Neuronal stem cell (in vitro differentiated cells): Measurements from ENCODE around the gene OR2K2.
A peak's percentile ranks its signal among the peaks of the same experiment; 100 is the strongest.

Experiments used
- DNase-seq: peaks from one replicate; pipeline ENCODE4 v3.0.0-alpha.2; 2013; ENCODE audit warnings: low spot score
- H2AFZ ChIP-seq: one replicate; pipeline ENCODE4 v1.6.1; 2013; ENCODE audit warnings: mild to moderate bottlenecking, low read length, inconsistent platforms
- H2AK5ac ChIP-seq: 2 replicates; pipeline ENCODE4 v1.6.1; 2013; ENCODE audit warnings: low read depth, mild to moderate bottlenecking, inconsistent platforms, low read length, moderate library complexity, mixed read lengths
- H2BK120ac ChIP-seq: 2 replicates; pipeline ENCODE4 v1.6.1; 2013; ENCODE audit warnings: low read depth, mild to moderate bottlenecking, inconsistent platforms, low read length, moderate library complexity, mixed read lengths
- H2BK12ac ChIP-seq: one replicate; pipeline ENCODE4 v1.6.1; 2013; ENCODE audit warnings: low read length, inconsistent platforms
- H2BK15ac ChIP-seq: 2 replicates; pipeline ENCODE4 v1.6.1; 2013; ENCODE audit warnings: mild to moderate bottlenecking, low read length, inconsistent platforms, mixed read lengths
- H2BK5ac ChIP-seq: one replicate; pipeline ENCODE4 v1.6.1; 2013; ENCODE audit warnings: inconsistent platforms, mild to moderate bottlenecking, low read length, moderate library complexity
- H3K14ac ChIP-seq: one replicate; pipeline ENCODE4 v1.6.1; 2013; ENCODE audit warnings: low read length, inconsistent platforms
- H3K18ac ChIP-seq: 2 replicates; pipeline ENCODE4 v1.6.1; 2013; ENCODE audit warnings: low read length, inconsistent platforms
- H3K23ac ChIP-seq: 2 replicates; pipeline ENCODE4 v1.6.1; 2013; ENCODE audit warnings: low read depth, mild to moderate bottlenecking, mixed read lengths, low read length, inconsistent platforms; ENCODE audit not compliant: poor library complexity
- H3K27ac ChIP-seq: replicated peaks from 3 replicates; pipeline ENCODE4 v1.5.1; 2013; ENCODE audit warnings: low read length, inconsistent platforms
- H3K27me3 ChIP-seq, 3 experiments: 2 replicates each; pipeline ENCODE4 v1.6.1; 2013; ENCODE audit warnings: low read length in 3 of 3, mild to moderate bottlenecking in 2 of 3, inconsistent platforms in 1 of 3, low read depth in 1 of 3, mixed read lengths in 1 of 3, moderate library complexity in 1 of 3; ENCODE audit not compliant: control insufficient read depth in 3 of 3, insufficient read depth in 3 of 3
- H3K36me3 ChIP-seq, 2 donors: replicated peaks in 1 of 2; 2 replicates each; pipeline ENCODE4 v1.6.1; 2013; ENCODE audit warnings: low read length in 2 of 2; ENCODE audit not compliant: control insufficient read depth in 2 of 2, insufficient read depth in 2 of 2
- H3K4ac ChIP-seq: 2 replicates; pipeline ENCODE4 v1.6.1; 2013; ENCODE audit warnings: inconsistent platforms, mild to moderate bottlenecking, low read length, moderate library complexity
- H3K4me1 ChIP-seq, 2 donors: 1 replicate in 1 of 2; 2 replicates in 1 of 2; pipeline ENCODE4 v1.6.1; 2013; ENCODE audit warnings: low read length in 2 of 2, low read depth in 1 of 2; ENCODE audit not compliant: control insufficient read depth in 2 of 2, insufficient read depth in 1 of 2
- H3K4me2 ChIP-seq: one replicate; pipeline ENCODE4 v1.6.1; 2013; ENCODE audit warnings: mild to moderate bottlenecking, low read length, inconsistent platforms; ENCODE audit not compliant: insufficient read depth, poor library complexity, severe bottlenecking
- H3K4me3 ChIP-seq, 2 donors: 2 replicates each; pipeline ENCODE4 v1.5.1; 2013; ENCODE audit warnings: low read length in 2 of 2, mild to moderate bottlenecking in 2 of 2, inconsistent platforms in 1 of 2, moderate library complexity in 1 of 2
- H3K79me1 ChIP-seq: one replicate; pipeline ENCODE4 v1.6.1; 2013; ENCODE audit warnings: low read depth, mild to moderate bottlenecking, inconsistent platforms, low read length, moderate library complexity
- H3K9ac ChIP-seq: one replicate; pipeline ENCODE4 v1.6.1; 2013; ENCODE audit warnings: mild to moderate bottlenecking, low read depth, low read length, inconsistent platforms; ENCODE audit not compliant: poor library complexity
- H3K9me3 ChIP-seq, 2 donors: replicated peaks in 1 of 2; 2 replicates each; pipeline versions ENCODE3 to v1.6.1; 2013; ENCODE audit warnings: low read length in 2 of 2, mild to moderate bottlenecking in 2 of 2, inconsistent platforms in 1 of 2, low read depth in 1 of 2, mixed read lengths in 1 of 2, moderate library complexity in 1 of 2; ENCODE audit not compliant: control insufficient read depth in 2 of 2, insufficient read depth in 1 of 2
- H4K8ac ChIP-seq: one replicate; pipeline ENCODE4 v1.6.1; 2013; ENCODE audit warnings: low read depth, mild to moderate bottlenecking, inconsistent platforms, low read length, moderate library complexity
- H4K91ac ChIP-seq: one replicate; pipeline ENCODE4 v1.6.1; 2013; ENCODE audit warnings: low read length, low read depth, mild to moderate bottlenecking, inconsistent platforms; ENCODE audit not compliant: poor library complexity
- WGBS, 2 donors: extraction: QIAGEN DNeasy Blood & Tissue Kit; methylation state at CpG; one replicate each; pipeline ENCODE4 v1.1.7; 2013; ENCODE audit warnings: missing lambda C conversion rate in 2 of 2, mixed read lengths in 1 of 2; ENCODE audit not compliant: insufficient read length in 2 of 2, insufficient replicate concordance in 1 of 2; ENCODE audit errors: extremely low coverage in 2 of 2; 5-methylcytosine and 5-hydroxymethylcytosine counted together

Gene OR2K2

DNA sequence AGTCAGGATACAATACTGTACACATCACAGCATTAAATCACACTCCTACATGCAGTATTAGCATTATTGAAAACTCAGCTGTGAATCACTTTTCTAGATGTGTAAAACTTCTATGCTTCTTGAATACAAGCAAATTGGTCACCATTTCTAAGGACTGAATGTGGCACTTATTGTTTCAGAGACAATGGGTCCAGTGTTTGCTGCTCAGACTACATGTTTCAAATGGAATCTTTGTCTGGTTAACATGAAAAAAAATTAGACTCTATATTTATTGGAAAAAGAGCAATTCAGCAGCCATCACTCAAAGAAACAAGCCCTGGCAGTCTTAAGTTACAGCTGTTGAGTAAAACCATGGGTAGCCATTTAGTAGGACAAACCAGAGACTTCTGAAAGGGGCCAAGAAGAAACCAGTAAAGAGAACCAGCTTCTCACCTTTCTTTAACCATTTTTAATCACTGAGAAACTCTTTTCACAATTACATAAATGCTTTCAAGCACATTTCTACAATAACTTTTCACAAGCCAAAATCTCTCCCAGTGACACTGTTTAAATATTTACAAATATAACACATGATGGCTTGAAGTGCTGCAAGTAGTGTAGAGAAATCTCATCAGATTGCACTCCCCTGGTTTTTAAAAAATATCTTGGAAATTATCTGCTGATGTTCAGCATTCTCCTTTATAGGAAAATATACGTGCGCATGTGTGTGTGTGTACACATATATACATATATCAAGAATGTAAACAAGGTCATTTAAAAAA, 35.2 kb downstream of the OR2K2 start:
- no peak overlapping the region for H2BK15ac ChIP-seq
- WGBS, 2 donors = no CpG with 5 or more reads among the region's 2 CpGs
- H3K9ac ChIP-seq = no peak overlapping the region
- peaks cover 0 to 5% of the 10 kb centered on the region in 2 donors for H3K9me3 ChIP-seq
- H3K27ac ChIP-seq = no peak overlapping the region
- no peak overlapping the region for H4K91ac ChIP-seq
- H3K14ac ChIP-seq = no peak overlapping the region
- no peak overlapping the region for H3K4ac ChIP-seq
- no peak overlapping the region for H2BK120ac ChIP-seq
- H2BK12ac ChIP-seq = no peak overlapping the region
- peaks cover 2 to 6% of the 10 kb centered on the region in 2 donors for H3K4me1 ChIP-seq
- no peak for DNase-seq
- H3K4me3 ChIP-seq = no peak overlapping the region
- H2AFZ ChIP-seq = no peak overlapping the region
- H2AK5ac ChIP-seq = no peak overlapping the region
- no peak overlapping the region for H2BK5ac ChIP-seq
- no peaks in the 10 kb centered on the region for H3K27me3 ChIP-seq
- no peak overlapping the region for H4K8ac ChIP-seq
- no peaks in the 10 kb centered on the region for H3K79me1 ChIP-seq
- H3K18ac ChIP-seq = no peak overlapping the region
- no peak overlapping the region for H3K4me2 ChIP-seq
- no peak overlapping the region for H3K23ac ChIP-seq
- no peaks in the 10 kb centered on the region for H3K36me3 ChIP-seq

DNA sequence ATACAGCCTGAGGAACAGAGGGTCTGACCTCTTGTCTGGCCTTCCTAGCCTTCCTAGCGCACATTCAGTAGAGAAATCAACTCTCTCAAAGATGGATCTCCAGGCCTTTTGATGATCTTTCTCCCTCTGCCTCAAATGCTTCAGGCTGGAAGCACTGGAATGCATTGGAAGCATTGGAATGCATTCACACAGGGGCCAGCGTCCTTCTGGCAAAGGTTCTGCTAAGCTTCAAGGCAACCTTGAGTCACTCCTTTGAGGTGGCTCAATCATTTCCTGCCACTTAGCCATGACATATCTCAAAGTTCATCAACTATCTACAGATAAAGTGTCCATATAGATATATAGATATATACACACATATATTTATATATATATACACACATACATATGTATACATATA, 42.9 kb downstream of the OR2K2 start:
- peak overlapping the region; percentile 9 for H3K18ac ChIP-seq
- no CpG with 5 or more reads among the region's 2 CpGs for WGBS, 2 donors

DNA sequence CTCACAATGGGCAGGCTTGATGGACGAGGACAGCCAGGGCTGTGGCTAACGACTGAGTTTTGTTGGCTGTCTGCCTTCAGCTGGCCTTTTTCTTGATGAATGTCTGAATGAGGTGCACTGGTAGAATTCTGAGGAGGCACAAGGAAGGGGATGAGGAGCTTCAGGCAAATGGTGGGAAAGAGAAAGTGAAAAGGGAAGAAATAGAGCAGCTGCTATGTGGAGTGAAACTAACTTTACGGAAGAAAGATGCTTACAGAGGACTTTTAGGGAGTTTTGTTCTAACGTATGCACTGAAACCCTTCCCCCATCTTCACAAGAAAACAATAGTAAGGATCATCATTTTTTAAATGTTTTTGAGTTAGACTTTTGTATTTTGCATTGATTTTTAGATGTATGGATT, 45.3 kb downstream of the OR2K2 start:
- Histone ChIP-seq H3K14ac (no peak overlapping the region), H3K27me3 (no peaks in the 10 kb centered on the region), H3K79me1 (no peaks in the 10 kb centered on the region), H3K36me3 (no peaks in the 10 kb centered on the region), H3K4ac (no peak overlapping the region), H2AK5ac (no peak overlapping the region), H2BK120ac (no peak overlapping the region), H2AFZ (no peak overlapping the region), H3K9me3 (peaks cover 0 to 2% of the 10 kb centered on the region in 2 donors), H3K27ac (no peak overlapping the region), H3K23ac (no peak overlapping the region), H4K91ac (no peak overlapping the region), H3K4me2 (no peak overlapping the region), H3K4me1 (peaks cover 0 to 2% of the 10 kb centered on the region in 2 donors), H3K9ac (no peak overlapping the region), H2BK5ac (no peak overlapping the region), H2BK12ac (no peak overlapping the region), H3K4me3 (no peak overlapping the region), H3K18ac (no peak overlapping the region), H2BK15ac (no peak overlapping the region), H4K8ac (no peak overlapping the region)
- no peak for DNase-seq
- no CpG with 5 or more reads among the region's 4 CpGs for WGBS, 2 donors

More for the DNA sequence above, 42.9 kb downstream of the OR2K2 start:
- Histone ChIP-seq H2AFZ (no peak overlapping the region), H3K9me3 (peaks cover 0 to 2% of the 10 kb centered on the region in 2 donors), H4K91ac (no peak overlapping the region), H3K79me1 (no peaks in the 10 kb centered on the region), H2BK12ac (no peak overlapping the region), H3K4me3 (no peak overlapping the region), H2BK15ac (no peak overlapping the region), H2BK5ac (no peak overlapping the region), H3K4me2 (no peak overlapping the region), H3K4ac (no peak overlapping the region), H3K23ac (no peak overlapping the region), H3K36me3 (no peaks in the 10 kb centered on the region), H4K8ac (no peak overlapping the region), H3K9ac (no peak overlapping the region), H3K27ac (peak overlapping the region; percentile 2), H3K27me3 (no peaks in the 10 kb centered on the region), H3K14ac (no peak overlapping the region), H3K4me1 (peaks cover 0 to 2% of the 10 kb centered on the region in 2 donors), H2AK5ac (no peak overlapping the region), H2BK120ac (no peak overlapping the region)
- DNase-seq = no peak

DNA sequence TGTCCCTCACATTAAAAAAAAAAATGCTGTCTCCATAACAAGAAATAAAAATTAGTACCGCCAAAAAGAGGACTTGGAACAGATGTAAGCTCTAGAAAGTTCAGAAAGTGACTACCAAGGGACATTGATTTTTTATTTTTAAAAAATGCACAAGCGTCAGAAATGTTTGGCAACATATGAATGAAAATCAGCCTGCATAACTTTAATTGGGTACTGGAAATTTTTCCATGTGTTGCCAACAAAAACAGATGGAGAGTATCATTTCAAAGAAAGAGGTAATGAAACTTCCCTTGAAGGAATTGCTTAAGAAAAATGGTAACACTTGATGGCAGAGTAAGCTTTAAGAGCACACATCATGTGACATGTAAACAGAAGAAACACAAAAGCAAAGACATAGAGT, 47.2 kb downstream of the OR2K2 start:
- DNase-seq = no peak
- Histone ChIP-seq H2BK12ac (no peak overlapping the region), H2BK120ac (no peak overlapping the region), H3K23ac (no peak overlapping the region), H2AFZ (no peak overlapping the region), H3K4me3 (no peak overlapping the region), H3K36me3 (no peaks in the 10 kb centered on the region), H2BK15ac (no peak overlapping the region), H2BK5ac (no peak overlapping the region), H4K8ac (no peak overlapping the region), H3K4me2 (no peak overlapping the region), H3K79me1 (no peaks in the 10 kb centered on the region), H3K27ac (no peak overlapping the region), H3K27me3 (no peaks in the 10 kb centered on the region), H3K14ac (no peak overlapping the region), H3K4me1 (peaks cover 0 to 2% of the 10 kb centered on the region in 2 donors), H4K91ac (no peak overlapping the region), H3K9ac (no peak overlapping the region), H3K9me3 (peaks cover 0 to 2% of the 10 kb centered on the region in 2 donors), H3K18ac (no peak overlapping the region), H3K4ac (no peak overlapping the region), H2AK5ac (no peak overlapping the region)
- WGBS, 2 donors = no CpG with 5 or more reads among the region's 2 CpGs
